Stimulated activated CD4-positive, alpha-beta T cell treated with anti-CD3 and anti-CD28 coated beads, Interleukin-15, amount 100 ng/mL, for 24 hours (primary cell): Measurements from ENCODE around the gene ARFGAP3.
"Not testable (repeated sequence)": the region's sequence is repeated elsewhere in the genome, so short reads cannot be mapped to it uniquely, and the experiment has no call there.

Source experiments
- DNase-seq: peaks from one replicate; pipeline ENCODE4 v3.0.0-alpha.2; 2020

Gene ARFGAP3

GRCh38 chr22:42792909-42793847 lies 63.9 kb downstream of the ARFGAP3 start:
- no peak for DNase-seq

- no peak for DNase-seq
Observed at GRCh38 chr22:42792453-42792908, 64.6 kb downstream of the ARFGAP3 start.

GRCh38 chr22:42791721-42792452 lies 65.2 kb downstream of the ARFGAP3 start:
- no peak for DNase-seq

- DNase-seq = no peak
Observed at GRCh38 chr22:42788466-42788865, 68.6 kb downstream of the ARFGAP3 start.

GRCh38 chr22:42788021-42788420 lies 69.1 kb downstream of the ARFGAP3 start:
- DNase-seq = no peak

GRCh38 chr22:42787357-42787736 lies 69.7 kb downstream of the ARFGAP3 start:
- no peak for DNase-seq

- DNase-seq = no peak
Observed at GRCh38 chr22:42786606-42787356, 70.3 kb downstream of the ARFGAP3 start.

- no peak for DNase-seq
Observed at GRCh38 chr22:42785706-42786499, 71.2 kb downstream of the ARFGAP3 start.

- not testable (repeated sequence) for DNase-seq
Observed at GRCh38 chr22:42782306-42782705, 74.8 kb downstream of the ARFGAP3 start.

GRCh38 chr22:42780070-42780540 lies 77.0 kb downstream of the ARFGAP3 start:
- DNase-seq = peak; percentile 49

- DNase-seq = no peak
Observed at GRCh38 chr22:42777126-42777525, 79.9 kb downstream of the ARFGAP3 start.

GRCh38 chr22:42773167-42773566 lies 83.9 kb downstream of the ARFGAP3 start:
- DNase-seq = no peak

- DNase-seq = no peak
Observed at GRCh38 chr22:42772647-42773046, 84.4 kb downstream of the ARFGAP3 start.

- DNase-seq = no peak
Observed at GRCh38 chr22:42770941-42771647, 86.0 kb downstream of the ARFGAP3 start.

- DNase-seq = no peak
Observed at GRCh38 chr22:42770448-42770726, 86.7 kb downstream of the ARFGAP3 start.

- no peak for DNase-seq
Observed at GRCh38 chr22:42769574-42770447, 87.3 kb downstream of the ARFGAP3 start.

GRCh38 chr22:42769238-42769573 lies 87.9 kb downstream of the ARFGAP3 start:
- DNase-seq = no peak

- no peak for DNase-seq
Observed at GRCh38 chr22:42768385-42769035, 88.6 kb downstream of the ARFGAP3 start.

GRCh38 chr22:42766860-42767259 lies 90.2 kb downstream of the ARFGAP3 start:
- no peak for DNase-seq

- DNase-seq = no peak
Observed at GRCh38 chr22:42764895-42765363, 92.1 kb downstream of the ARFGAP3 start.
